RWPE2 (cell line): ENCODE data around the gene MEAK7.
"Not testable (repeated sequence)": the region's sequence is repeated elsewhere in the genome, so short reads cannot be mapped to it uniquely, and the experiment has no call there.

ENCODE experiments used
- ATAC-seq: fragments of 200-7000 bp; cut with Tn5 transposase; 3 replicates; pipeline ENCODE4 v1.9.1; 2021; ENCODE audit warnings: low read depth
- DNase-seq: peaks from one replicate; pipeline ENCODE4 v3.0.0-alpha.2; 2020; ENCODE audit warnings: low spot score
- H3K27ac ChIP-seq: fragments of 450-650 bp; 2 replicates; pipeline ENCODE4 v1.5.1; 2017; ENCODE audit warnings: mild to moderate bottlenecking; ENCODE audit not compliant: poor library complexity, severe bottlenecking
- H3K27me3 ChIP-seq: fragments of 250-450 bp; sonication (Bioruptor Pico); 2 replicates; pipeline ENCODE4 v1.5.1; 2021; ENCODE audit warnings: mild to moderate bottlenecking, moderate library complexity; ENCODE audit not compliant: insufficient read depth, poor library complexity, severe bottlenecking
- H3K36me3 ChIP-seq: fragments of 250-450 bp; sonication (Bioruptor Pico); 2 replicates; pipeline ENCODE4 v1.5.1; 2020; ENCODE audit warnings: low read depth, mild to moderate bottlenecking, moderate library complexity
- H3K4me1 ChIP-seq: fragments of 250-450 bp; sonication (Bioruptor Pico); 2 replicates; pipeline ENCODE4 v1.5.1; 2021; ENCODE audit warnings: mild to moderate bottlenecking, moderate library complexity; ENCODE audit not compliant: insufficient read depth, poor library complexity, severe bottlenecking
- H3K4me3 ChIP-seq: fragments of 250-450 bp; sonication (Bioruptor Pico); 2 replicates; pipeline ENCODE4 v1.5.1; 2021; ENCODE audit warnings: mild to moderate bottlenecking, moderate library complexity; ENCODE audit not compliant: severe bottlenecking
- H3K9me3 ChIP-seq: fragments of 250-450 bp; sonication (Bioruptor Pico); 2 replicates; pipeline ENCODE4 v1.5.1; 2021; ENCODE audit warnings: mild to moderate bottlenecking, moderate library complexity; ENCODE audit not compliant: severe bottlenecking
- CTCF ChIP-seq: fragments of 450-650 bp; IDR thresholded peaks from one replicate; pipeline ENCODE4 v1.5.1; 2017; ENCODE audit warnings: mild to moderate bottlenecking, moderate library complexity; ENCODE audit not compliant: poor library complexity, severe bottlenecking

MEAK7 gene

GRCh38 chr16:84524346-84524920 is 20.0 kb upstream of the MEAK7 start:
- DNase-seq (no peak), ATAC-seq (no peak)
- Histone ChIP-seq H3K4me1 (peaks cover 5% of the 10 kb centered on the region), H3K36me3 (no peaks in the 10 kb centered on the region), H3K4me3 (no peak overlapping the region), H3K9me3 (no peaks in the 10 kb centered on the region), H3K27me3 (no peaks in the 10 kb centered on the region), H3K27ac (no peak overlapping the region)
- no peak for TF ChIP-seq CTCF

- H3K4me3 ChIP-seq = no peak overlapping the region
- no peaks in the 10 kb centered on the region for H3K27me3 ChIP-seq
- no peaks in the 10 kb centered on the region for H3K36me3 ChIP-seq
- DNase-seq (no peak), ATAC-seq (no peak)
- H3K9me3 ChIP-seq = no peaks in the 10 kb centered on the region
- peak overlapping the region; percentile 18 for H3K27ac ChIP-seq
- H3K4me1 ChIP-seq = peaks cover 9% of the 10 kb centered on the region
- no peak for TF ChIP-seq CTCF
Observed at GRCh38 chr16:84521497-84521770, 17.0 kb upstream of the MEAK7 start.

GRCh38 chr16:84520725-84521496 is 16.5 kb upstream of the MEAK7 start:
- no peak for DNase-seq

GRCh38 chr16:84519855-84520254 is 15.4 kb upstream of the MEAK7 start:
- Histone ChIP-seq H3K4me1 (peaks cover 9% of the 10 kb centered on the region), H3K27ac (no peak overlapping the region), H3K9me3 (no peaks in the 10 kb centered on the region), H3K4me3 (no peak overlapping the region), H3K36me3 (no peaks in the 10 kb centered on the region), H3K27me3 (no peaks in the 10 kb centered on the region)
- no peak for TF ChIP-seq CTCF
- ATAC-seq = no peak
- DNase-seq = no peak

More at GRCh38 chr16:84520725-84521496, 16.5 kb upstream of the MEAK7 start:
- TF ChIP-seq CTCF = no peak
- Histone ChIP-seq H3K9me3 (no peaks in the 10 kb centered on the region), H3K4me3 (no peak overlapping the region), H3K36me3 (no peaks in the 10 kb centered on the region), H3K27ac (peak overlapping the region; percentile 18), H3K27me3 (no peaks in the 10 kb centered on the region), H3K4me1 (peaks cover 9% of the 10 kb centered on the region)
- ATAC-seq = peak; percentile 49

- H3K27me3 ChIP-seq = no peaks in the 10 kb centered on the region
- H3K27ac ChIP-seq = no peak overlapping the region
- peaks cover 9% of the 10 kb centered on the region for H3K4me1 ChIP-seq
- H3K4me3 ChIP-seq = no peak overlapping the region
- DNase-seq (no peak), ATAC-seq (no peak)
- H3K36me3 ChIP-seq = no peaks in the 10 kb centered on the region
- no peak for TF ChIP-seq CTCF
- H3K9me3 ChIP-seq = no peaks in the 10 kb centered on the region
Observed at GRCh38 chr16:84518804-84519341, 14.4 kb upstream of the MEAK7 start.

- not testable (repeated sequence) for DNase-seq, H3K36me3 ChIP-seq, H3K27me3 ChIP-seq, H3K4me3 ChIP-seq, H3K4me1 ChIP-seq, H3K9me3 ChIP-seq
- peak overlapping the region; percentile 20 for H3K27ac ChIP-seq
- ATAC-seq = peak; percentile 55; the same call in 2 of the 3 replicates
Observed at GRCh38 chr16:84518220-84518619, 13.8 kb upstream of the MEAK7 start.
